Astrocyte (in vitro differentiated cells and primary cell): ENCODE measurements around the gene ARHGAP4. TPM values are rescaled to one million over a fixed set of nuclear protein-coding genes. Genes with fewer than 3 reads are reported as not detected.

Source experiments
- DNase-seq: peaks from one replicate; pipeline ENCODE4 v3.0.0-alpha.2; 2010; ENCODE audit warnings: low read depth
- FAIRE-seq: peaks from 2 replicates; lab custom pipeline; 2011; peaks lifted over from hg19 to GRCh38; lab: Jason Lieb, UNC
- H2AFZ ChIP-seq: 2 replicates; pipeline ENCODE4 v1.6.0; 2012; ENCODE audit warnings: low read depth, low read length, inconsistent platforms
- H3K27ac ChIP-seq: 2 replicates; pipeline ENCODE4 v1.5.1; 2011; ENCODE audit warnings: low read depth, low read length, inconsistent platforms
- H3K27me3 ChIP-seq: 2 replicates; pipeline ENCODE4 v1.6.0; 2011; ENCODE audit warnings: low read length, inconsistent platforms; ENCODE audit not compliant: insufficient read depth
- H3K36me3 ChIP-seq: 2 replicates; pipeline ENCODE4 v1.5.1; 2011; ENCODE audit warnings: low read length, inconsistent platforms; ENCODE audit not compliant: insufficient read depth
- H3K4me1 ChIP-seq: 2 replicates; pipeline ENCODE4 v1.5.1; 2011; ENCODE audit warnings: low read length, inconsistent platforms; ENCODE audit not compliant: insufficient read depth
- H3K4me2 ChIP-seq: 2 replicates; pipeline ENCODE4 v1.6.0; 2012; ENCODE audit warnings: low read length, inconsistent platforms
- H3K4me3 ChIP-seq: 2 replicates; pipeline ENCODE4 v1.5.1; 2011; ENCODE audit warnings: low read depth, mild to moderate bottlenecking, low read length, inconsistent platforms; ENCODE audit not compliant: insufficient read depth
- H3K79me2 ChIP-seq: 2 replicates; pipeline ENCODE4 v1.6.0; 2012; ENCODE audit warnings: mild to moderate bottlenecking, low read length, inconsistent platforms; ENCODE audit not compliant: insufficient read depth
- H3K9ac ChIP-seq: 2 replicates; pipeline ENCODE4 v1.6.0; 2012; ENCODE audit warnings: mild to moderate bottlenecking, low read length, inconsistent platforms
- H3K9me3 ChIP-seq: 2 replicates; pipeline ENCODE4 v1.5.1; 2012; ENCODE audit warnings: low read depth, mild to moderate bottlenecking, low read length, inconsistent platforms; ENCODE audit not compliant: insufficient read depth
- H4K20me1 ChIP-seq: 2 replicates; pipeline ENCODE4 v1.6.0; 2012; ENCODE audit warnings: low read length, inconsistent platforms; ENCODE audit not compliant: insufficient read depth
- H3K27ac Mint-ChIP-seq: one replicate; pipeline ENCODE4 v1.8.0; 2021; ENCODE audit warnings: mild to moderate bottlenecking, mixed read lengths; ENCODE audit not compliant: unreplicated experiment
- H3K27me3 Mint-ChIP-seq: one replicate; pipeline ENCODE4 v1.8.0; 2021; ENCODE audit warnings: low read depth, mixed read lengths; ENCODE audit not compliant: unreplicated experiment
- H3K36me3 Mint-ChIP-seq: one replicate; pipeline ENCODE4 v1.8.0; 2021; ENCODE audit warnings: low read depth, mixed read lengths; ENCODE audit not compliant: unreplicated experiment
- H3K4me1 Mint-ChIP-seq: one replicate; pipeline ENCODE4 v1.8.0; 2021; ENCODE audit warnings: low read depth, mixed read lengths; ENCODE audit not compliant: unreplicated experiment
- H3K4me3 Mint-ChIP-seq: one replicate; pipeline ENCODE4 v1.8.0; 2021; ENCODE audit warnings: mild to moderate bottlenecking, moderate library complexity, mixed read lengths; ENCODE audit not compliant: unreplicated experiment
- H3K9me3 Mint-ChIP-seq: one replicate; pipeline ENCODE4 v1.8.0; 2021; ENCODE audit warnings: mild to moderate bottlenecking, mixed read lengths; ENCODE audit not compliant: unreplicated experiment
- CTCF ChIP-seq: IDR thresholded peaks from 2 replicates; pipeline ENCODE4 v1.5.1; 2011; ENCODE audit warnings: low read depth, mild to moderate bottlenecking, inconsistent platforms, low read length, moderate library complexity; ENCODE audit not compliant: insufficient read depth
- EZH2 ChIP-seq: IDR thresholded peaks from 2 replicates; pipeline ENCODE4 v1.6.1; 2012; ENCODE audit warnings: mild to moderate bottlenecking, low read length, inconsistent platforms; ENCODE audit not compliant: insufficient read depth
- total RNA-seq: library from RNA; stranded (reverse); gene quantifications from 2 replicates; pipeline ENCODE4 v1.2.1, GENCODE V29; 2021

Gene ARHGAP4
- total RNA-seq, 1 donor from 2014 or later: 3.9 TPM

- Mint-ChIP-seq H3K36me3 (peaks cover 2% of the 10 kb centered on the region), H3K27ac (no peak overlapping the region), H3K4me1 (no peaks in the 10 kb centered on the region), H3K27me3 (peaks cover 6% of the 10 kb centered on the region), H3K9me3 (no peaks in the 10 kb centered on the region), H3K4me3 (no peak overlapping the region)
- H3K4me3 ChIP-seq: no peak overlapping the region
- DNase-seq (no peak), FAIRE-seq (no peak)
- no peaks in the 10 kb centered on the region for H3K27me3 ChIP-seq
- no peaks in the 10 kb centered on the region for H3K9me3 ChIP-seq
- H3K4me1 ChIP-seq: no peaks in the 10 kb centered on the region
- H3K79me2 ChIP-seq: no peaks in the 10 kb centered on the region
- H3K9ac ChIP-seq: no peak overlapping the region
- no peak overlapping the region for H2AFZ ChIP-seq
- H3K4me2 ChIP-seq: no peak overlapping the region
- H3K36me3 ChIP-seq: no peaks in the 10 kb centered on the region
- no peaks in the 10 kb centered on the region for H4K20me1 ChIP-seq
- H3K27ac ChIP-seq: no peak overlapping the region
- TF ChIP-seq CTCF (no peak), EZH2 (no peak)
Measured at GRCh38 chrX:153921511-153922446, 4.3 kb downstream of the ARHGAP4 start.

- Histone ChIP-seq H3K9ac (no peak overlapping the region), H4K20me1 (no peaks in the 10 kb centered on the region), H3K27ac (no peak overlapping the region), H3K4me1 (no peaks in the 10 kb centered on the region), H3K79me2 (no peaks in the 10 kb centered on the region), H3K36me3 (no peaks in the 10 kb centered on the region), H3K4me2 (no peak overlapping the region), H2AFZ (no peak overlapping the region), H3K27me3 (no peaks in the 10 kb centered on the region), H3K9me3 (no peaks in the 10 kb centered on the region), H3K4me3 (no peak overlapping the region)
- Mint-ChIP-seq H3K9me3 (no peaks in the 10 kb centered on the region), H3K36me3 (peaks cover 2% of the 10 kb centered on the region), H3K4me1 (no peaks in the 10 kb centered on the region), H3K27ac (no peak overlapping the region), H3K4me3 (no peak overlapping the region), H3K27me3 (peaks cover 6% of the 10 kb centered on the region)
- DNase-seq (no peak), FAIRE-seq (no peak)
- TF ChIP-seq CTCF: no peak
Measured at GRCh38 chrX:153921070-153921469, 5.0 kb downstream of the ARHGAP4 start.

DNA sequence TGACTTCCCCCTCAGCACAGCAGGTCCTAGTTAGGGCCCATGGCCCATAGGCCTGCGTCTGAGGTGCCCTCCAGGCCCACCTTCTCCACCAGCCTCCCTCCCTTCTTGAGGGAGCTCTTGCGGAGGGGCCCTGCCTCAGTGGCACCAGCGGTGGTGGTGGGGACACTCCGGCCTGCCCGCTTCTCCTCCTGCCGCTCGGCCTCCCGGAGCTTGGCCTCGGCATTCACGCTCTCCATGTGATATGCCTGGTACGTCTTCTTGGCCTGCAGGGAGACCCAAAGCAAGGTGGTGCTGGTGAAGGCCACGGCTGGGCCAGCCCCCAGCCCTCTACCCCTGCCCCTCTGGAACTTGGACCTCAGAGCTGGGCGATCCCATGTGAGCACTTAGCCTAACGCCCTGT is 5.5 kb downstream of the ARHGAP4 start:
- Mint-ChIP-seq H3K36me3 (peaks cover 2% of the 10 kb centered on the region), H3K27ac (no peak overlapping the region), H3K4me3 (no peak overlapping the region), H3K27me3 (peaks cover 8% of the 10 kb centered on the region), H3K9me3 (no peaks in the 10 kb centered on the region), H3K4me1 (no peaks in the 10 kb centered on the region)
- Histone ChIP-seq H3K4me3 (no peak overlapping the region), H3K9ac (no peak overlapping the region), H3K27me3 (no peaks in the 10 kb centered on the region), H3K9me3 (no peaks in the 10 kb centered on the region), H3K27ac (no peak overlapping the region), H3K79me2 (no peaks in the 10 kb centered on the region), H3K4me1 (no peaks in the 10 kb centered on the region), H3K4me2 (no peak overlapping the region), H2AFZ (no peak overlapping the region), H4K20me1 (no peaks in the 10 kb centered on the region), H3K36me3 (no peaks in the 10 kb centered on the region)
- no peak for FAIRE-seq
- no peak for TF ChIP-seq CTCF
- no peak for TF ChIP-seq EZH2
- DNase-seq: no peak
